Upper lobe of left lung (tissue), 4 donors: ENCODE results near the gene CLK2.

Experiments used
- CTCF ChIP-seq, 6 experiments: fragments of 450-650 bp in 4 of 6; fragments of 200-600 bp in 2 of 6; sonication (generic) in 2 of 6; IDR thresholded peaks; one replicate each; pipeline ENCODE4 v1.5.1; 2016 to 2019; ENCODE audit warnings: antibody characterized with exemption in 6 of 6
- POLR2A ChIP-seq, 4 donors: fragments of 450-650 bp; IDR thresholded peaks; one replicate each; pipeline ENCODE4 v1.5.1; 2016 to 2017; ENCODE audit warnings: antibody characterized with exemption in 4 of 4, mild to moderate bottlenecking in 2 of 4
- POLR2AphosphoS5 ChIP-seq, 2 donors: sonication (generic); formaldehyde crosslinking; IDR thresholded peaks; one replicate each; pipeline ENCODE4 v1.5.1; 2017; ENCODE audit warnings: antibody characterized with exemption in 2 of 2

DNA sequence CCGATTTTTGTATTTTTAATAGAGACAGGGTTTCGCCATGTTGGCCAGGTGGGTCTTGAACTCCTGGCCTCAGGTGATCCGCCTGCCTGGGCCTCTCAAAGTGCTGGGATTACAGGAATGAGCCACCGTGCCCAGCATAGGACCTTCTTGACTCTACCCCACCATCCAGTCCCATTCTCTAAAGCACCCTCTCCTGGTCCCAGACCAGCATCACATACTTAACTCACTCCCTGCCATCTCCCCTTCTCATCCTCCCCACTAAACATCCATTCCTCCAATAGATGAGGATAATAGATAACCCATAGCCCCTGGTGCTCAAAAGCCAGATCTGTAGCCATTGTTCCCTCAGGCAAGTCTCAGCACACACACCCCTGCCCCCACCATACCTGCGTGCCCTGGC is 20.1 kb downstream of the CLK2 start:
- no peak for TF ChIP-seq CTCF (IDR thresholded peaks at IDR 0.05)
- no peak for TF ChIP-seq POLR2AphosphoS5 (IDR thresholded peaks at IDR 0.05)
- TF ChIP-seq POLR2A (IDR thresholded peaks at IDR 0.05): no peak
